ENCODE results near the gene ASB6. TPM values are rescaled to one million over a fixed set of nuclear protein-coding genes. Genes with fewer than 3 reads are reported as not detected.

Gene ASB6
- total and polyA plus RNA-seq, 2 donors (not counting 1 experiment from before 2014, with no cell fraction given), result 27.7 to 27.9 TPM

DNA sequence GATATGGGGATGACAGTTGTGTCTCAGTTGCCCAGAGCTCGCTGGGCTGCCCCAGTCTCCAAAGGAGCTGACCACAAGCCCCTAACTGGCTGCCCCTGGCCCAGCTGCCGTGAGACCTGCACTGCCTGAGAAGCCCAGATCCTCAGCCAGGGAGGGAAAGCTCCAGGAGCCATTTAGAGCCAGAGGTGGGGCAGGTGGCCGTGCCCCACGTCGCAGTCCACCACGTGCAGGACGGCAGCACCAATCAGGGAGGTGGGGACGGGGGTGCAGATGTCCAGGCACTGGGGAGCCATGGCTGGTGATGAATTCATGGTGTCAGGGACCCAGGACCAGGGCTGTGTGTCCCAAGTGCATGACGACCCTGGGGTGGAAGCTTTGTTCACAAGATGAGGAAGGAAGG is 36.9 kb upstream of the ASB6 start:
- CTCF ChIA-PET, result no interaction called here
- POLR2A ChIA-PET, result no interaction called here
- no peak for ATAC-seq (ENCODE audit: low read depth)
- DNase-seq, result no peak
- Histone ChIP-seq H3K36me3 (replicated peaks in 1 of 2; ENCODE audit: control extremely low read depth in 1 of 2, control insufficient read depth in 1 of 2, extremely low read depth in 1 of 2, insufficient read depth in 2 of 2, low read length in 1 of 2) (no peaks in the 10 kb centered on the region), H2AFZ (ENCODE audit: insufficient read depth, low read depth, low read length, poor library complexity, severe bottlenecking) (no peak overlapping the region), H3K27me3 (replicated peaks in 1 of 4; ENCODE audit: control extremely low read depth in 1 of 4, control insufficient read depth in 3 of 4, insufficient read depth in 4 of 4, low read length in 3 of 4) (peaks cover 0 to 14% (median 1%) of the 10 kb centered on the region in 4 experiments), H3K9ac (ENCODE audit: low read length) (no peak overlapping the region), H3K4me2 (replicated peaks; ENCODE audit: low read depth, low read length, poor library complexity, severe bottlenecking) (no peak overlapping the region), H3K4me1 (ENCODE audit: control insufficient read depth in 2 of 2, insufficient read depth in 2 of 2, low read length in 2 of 2) (no peaks in the 10 kb centered on the region), H3K9me3 (ENCODE audit: control extremely low read depth in 1 of 3, control insufficient read depth in 2 of 3, insufficient read depth in 1 of 3, low read length in 2 of 3) (peaks cover 0 to 6% (median 0%) of the 10 kb centered on the region in 3 donors), H3K27ac (ENCODE audit: low read length in 2 of 2) (no peak overlapping the region), H4K20me1 (ENCODE audit: control insufficient read depth, insufficient read depth, low read length, poor library complexity, severe bottlenecking) (no peaks in the 10 kb centered on the region), H3K4me3 (ENCODE audit: control extremely low read depth in 1 of 5, extremely low read depth in 1 of 5, insufficient read depth in 1 of 5, low read depth in 2 of 5, low read length in 4 of 5) (no peak overlapping the region), H3K79me2 (ENCODE audit: control insufficient read depth, insufficient read depth, low read length) (no peaks in the 10 kb centered on the region)
- no peak for TF ChIP-seq EZH2 (IDR thresholded peaks at IDR 0.05; ENCODE audit: borderline replicate concordance, insufficient read depth, low read depth, low read length, poor library complexity, severe bottlenecking)
- TF ChIP-seq, protein P1, sequence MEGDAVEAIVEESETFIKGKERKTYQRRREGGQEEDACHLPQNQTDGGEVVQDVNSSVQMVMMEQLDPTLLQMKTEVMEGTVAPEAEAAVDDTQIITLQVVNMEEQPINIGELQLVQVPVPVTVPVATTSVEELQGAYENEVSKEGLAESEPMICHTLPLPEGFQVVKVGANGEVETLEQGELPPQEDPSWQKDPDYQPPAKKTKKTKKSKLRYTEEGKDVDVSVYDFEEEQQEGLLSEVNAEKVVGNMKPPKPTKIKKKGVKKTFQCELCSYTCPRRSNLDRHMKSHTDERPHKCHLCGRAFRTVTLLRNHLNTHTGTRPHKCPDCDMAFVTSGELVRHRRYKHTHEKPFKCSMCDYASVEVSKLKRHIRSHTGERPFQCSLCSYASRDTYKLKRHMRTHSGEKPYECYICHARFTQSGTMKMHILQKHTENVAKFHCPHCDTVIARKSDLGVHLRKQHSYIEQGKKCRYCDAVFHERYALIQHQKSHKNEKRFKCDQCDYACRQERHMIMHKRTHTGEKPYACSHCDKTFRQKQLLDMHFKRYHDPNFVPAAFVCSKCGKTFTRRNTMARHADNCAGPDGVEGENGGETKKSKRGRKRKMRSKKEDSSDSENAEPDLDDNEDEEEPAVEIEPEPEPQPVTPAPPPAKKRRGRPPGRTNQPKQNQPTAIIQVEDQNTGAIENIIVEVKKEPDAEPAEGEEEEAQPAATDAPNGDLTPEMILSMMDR (IDR thresholded peaks at IDR 0.05), result no peak
- no peak overlapping the region for H3K27ac Mint-ChIP-seq
- no peaks in the 10 kb centered on the region for H3K9me3 Mint-ChIP-seq (ENCODE audit: insufficient read depth)
- peaks cover 23% of the 10 kb centered on the region for H3K27me3 Mint-ChIP-seq
- 78% methylated on average over 9 of the region's 9 CpGs for WGBS (ENCODE audit: insufficient coverage)
- no peak overlapping the region for H3K4me3 Mint-ChIP-seq
- H3K4me1 Mint-ChIP-seq, result no peaks in the 10 kb centered on the region
- intact Hi-C loops (cut with micrococcal nuclease), result no loop called here

DNA sequence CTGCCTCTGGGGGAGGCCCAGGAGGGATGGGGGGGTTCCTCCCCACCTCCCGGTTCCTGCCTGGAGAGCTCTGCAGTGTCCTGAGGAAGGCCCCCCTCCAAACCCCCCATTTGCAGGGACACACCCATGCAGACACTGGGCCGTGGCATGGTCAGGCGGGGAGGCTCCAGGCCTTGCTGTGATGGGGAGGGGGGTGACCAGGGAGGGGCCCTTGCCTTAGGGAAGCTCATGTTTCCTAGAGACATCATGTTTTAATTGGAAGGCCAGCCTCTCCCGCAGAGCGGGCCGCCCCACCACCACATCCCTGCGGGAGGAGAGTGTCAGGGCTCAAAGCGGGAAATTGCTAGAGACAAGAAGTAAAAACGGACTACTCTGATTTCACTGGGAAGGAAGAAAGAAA is 35.5 kb upstream of the ASB6 start:
- no CpG with 5 or more reads among the region's 9 CpGs for WGBS (ENCODE audit: insufficient coverage)
- no peaks in the 10 kb centered on the region for H3K36me3 ChIP-seq (replicated peaks in 1 of 2; ENCODE audit: control extremely low read depth in 1 of 2, control insufficient read depth in 1 of 2, extremely low read depth in 1 of 2, insufficient read depth in 2 of 2, low read length in 1 of 2)

More for the DNA sequence above, 35.5 kb upstream of the ASB6 start:
- ChIA-PET POLR2A (no interaction called here), CTCF (no interaction called here)
- Histone ChIP-seq H2AFZ (ENCODE audit: insufficient read depth, low read depth, low read length, poor library complexity, severe bottlenecking) (no peak overlapping the region), H3K27me3 (replicated peaks in 1 of 4; ENCODE audit: control extremely low read depth in 1 of 4, control insufficient read depth in 3 of 4, insufficient read depth in 4 of 4, low read length in 3 of 4) (peaks cover 0 to 14% (median 1%) of the 10 kb centered on the region in 4 experiments), H3K9ac (ENCODE audit: low read length) (no peak overlapping the region), H4K20me1 (ENCODE audit: control insufficient read depth, insufficient read depth, low read length, poor library complexity, severe bottlenecking) (no peaks in the 10 kb centered on the region), H3K9me3 (ENCODE audit: control extremely low read depth in 1 of 3, control insufficient read depth in 2 of 3, insufficient read depth in 1 of 3, low read length in 2 of 3) (peaks cover 0 to 6% (median 0%) of the 10 kb centered on the region in 3 donors), H3K27ac (ENCODE audit: low read length in 2 of 2) (no peak overlapping the region), H3K4me1 (ENCODE audit: control insufficient read depth in 2 of 2, insufficient read depth in 2 of 2, low read length in 2 of 2) (no peaks in the 10 kb centered on the region), H3K79me2 (ENCODE audit: control insufficient read depth, insufficient read depth, low read length) (no peaks in the 10 kb centered on the region), H3K4me2 (replicated peaks; ENCODE audit: low read depth, low read length, poor library complexity, severe bottlenecking) (no peak overlapping the region), H3K4me3 (ENCODE audit: control extremely low read depth in 1 of 5, extremely low read depth in 1 of 5, insufficient read depth in 1 of 5, low read depth in 2 of 5, low read length in 4 of 5) (no peak overlapping the region)
- Mint-ChIP-seq H3K4me3 (no peak overlapping the region), H3K4me1 (no peaks in the 10 kb centered on the region), H3K27me3 (peaks cover 21% of the 10 kb centered on the region), H3K9me3 (ENCODE audit: insufficient read depth) (no peaks in the 10 kb centered on the region), H3K27ac (no peak overlapping the region)
- ATAC-seq (ENCODE audit: low read depth), result no peak
- DNase-seq, result no peak
- TF ChIP-seq, protein P1 (IDR thresholded peaks at IDR 0.05), result no peak
- TF ChIP-seq EZH2 (IDR thresholded peaks at IDR 0.05; ENCODE audit: borderline replicate concordance, insufficient read depth, low read depth, low read length, poor library complexity, severe bottlenecking), result no peak
- intact Hi-C loops (cut with micrococcal nuclease), result no loop called here
